ENCODE results near the gene ZBTB7B. TPM values are rescaled to one million over a fixed set of nuclear protein-coding genes. Genes with fewer than 3 reads are reported as not detected.

ZBTB7B gene
- polyA plus RNA-seq, 3 donors = 6.3 to 149 (median 9.6) TPM

GRCh38 chr1:154987326-154987725 lies 15.3 kb upstream of the ZBTB7B start:
- H3K27ac ChIP-seq (ENCODE audit: low read depth in 1 of 2, low read length in 2 of 2) = no peak overlapping the region
- intact Hi-C loops (cut with micrococcal nuclease) = no loop called here
- H3K36me3 ChIP-seq (replicated peaks in 1 of 2; ENCODE audit: control insufficient read depth in 1 of 2, insufficient read depth in 2 of 2, low read length in 2 of 2) = peaks cover 30 to 38% of the 10 kb centered on the region in 2 donors
- peaks cover 56% of the 10 kb centered on the region for H3K79me2 ChIP-seq (ENCODE audit: insufficient read depth, low read length)
- Mint-ChIP-seq H3K27me3 (ENCODE audit: low read depth in 3 of 3) (no peaks in the 10 kb centered on the region), H3K27ac (peak overlapping the region in 3 of 7 donors; percentile 37 to 74 (median 50)), H3K4me1 (peaks cover 17% of the 10 kb centered on the region), H3K36me3 (peaks cover 28 to 46% of the 10 kb centered on the region in 2 donors), H3K9me3 (peaks cover 0 to 2% (median 0%) of the 10 kb centered on the region in 7 donors), H3K4me3 (no peak overlapping the region)
- WGBS (ENCODE audit: insufficient coverage) = 33% methylated on average over 4 of the region's 6 CpGs
- no peak overlapping the region for H3K4me2 ChIP-seq (replicated peaks; ENCODE audit: extremely low read depth, low read length, poor library complexity, severe bottlenecking)
- no peaks in the 10 kb centered on the region for H3K9me3 ChIP-seq (replicated peaks in 1 of 2; ENCODE audit: control insufficient read depth in 1 of 2, insufficient read depth in 1 of 2, low read length in 2 of 2)
- no peaks in the 10 kb centered on the region for H3K27me3 ChIP-seq (ENCODE audit: control insufficient read depth in 2 of 2, insufficient read depth in 2 of 2, low read length in 2 of 2)
- peaks cover 37% of the 10 kb centered on the region for H4K20me1 ChIP-seq (ENCODE audit: insufficient read depth, low read length)
- H2AFZ ChIP-seq (ENCODE audit: insufficient read depth, low read depth, low read length, poor library complexity, severe bottlenecking) = no peak overlapping the region
- no peak for TF ChIP-seq CTCF (IDR thresholded peaks at IDR 0.05)
- H3K4me3 ChIP-seq (replicated peaks in 1 of 3; ENCODE audit: low read depth in 2 of 3, low read length in 3 of 3) = no peak overlapping the region
- no peak for DNase-seq
- H3K4me1 ChIP-seq (ENCODE audit: control insufficient read depth in 1 of 2, insufficient read depth in 2 of 2, low read length in 2 of 2) = peaks cover 18 to 26% of the 10 kb centered on the region in 2 donors
- H3K9ac ChIP-seq (ENCODE audit: insufficient read depth, low read length, poor library complexity, severe bottlenecking) = no peak overlapping the region

- Histone ChIP-seq H3K36me3 (replicated peaks in 1 of 2; ENCODE audit: control insufficient read depth in 1 of 2, insufficient read depth in 2 of 2, low read length in 2 of 2) (peaks cover 30 to 38% of the 10 kb centered on the region in 2 donors), H3K79me2 (ENCODE audit: insufficient read depth, low read length) (peaks cover 54% of the 10 kb centered on the region), H3K27me3 (ENCODE audit: control insufficient read depth in 2 of 2, insufficient read depth in 2 of 2, low read length in 2 of 2) (no peaks in the 10 kb centered on the region), H3K4me1 (ENCODE audit: control insufficient read depth in 1 of 2, insufficient read depth in 2 of 2, low read length in 2 of 2) (peaks cover 13 to 20% of the 10 kb centered on the region in 2 donors), H3K27ac (ENCODE audit: low read depth in 1 of 2, low read length in 2 of 2) (no peak overlapping the region), H3K9ac (ENCODE audit: insufficient read depth, low read length, poor library complexity, severe bottlenecking) (no peak overlapping the region), H3K4me2 (replicated peaks; ENCODE audit: extremely low read depth, low read length, poor library complexity, severe bottlenecking) (no peak overlapping the region), H2AFZ (ENCODE audit: insufficient read depth, low read depth, low read length, poor library complexity, severe bottlenecking) (no peak overlapping the region), H4K20me1 (ENCODE audit: insufficient read depth, low read length) (peaks cover 37% of the 10 kb centered on the region), H3K9me3 (replicated peaks in 1 of 2; ENCODE audit: control insufficient read depth in 1 of 2, insufficient read depth in 1 of 2, low read length in 2 of 2) (no peaks in the 10 kb centered on the region), H3K4me3 (replicated peaks in 1 of 3; ENCODE audit: low read depth in 2 of 3, low read length in 3 of 3) (no peak overlapping the region)
- intact Hi-C loops (cut with micrococcal nuclease) = no loop called here
- H3K4me1 Mint-ChIP-seq = peaks cover 22% of the 10 kb centered on the region
- no peak for TF ChIP-seq CTCF (IDR thresholded peaks at IDR 0.05)
- H3K9me3 Mint-ChIP-seq = peaks cover 0 to 2% (median 0%) of the 10 kb centered on the region in 7 donors
- no peaks in the 10 kb centered on the region for H3K27me3 Mint-ChIP-seq (ENCODE audit: low read depth in 3 of 3)
- DNase-seq = no peak
- peak overlapping the region in 3 of 7 donors; percentile 50 to 67 (median 66) for H3K27ac Mint-ChIP-seq
- 97% methylated on average over 11 of the region's 17 CpGs for WGBS (ENCODE audit: insufficient coverage)
- H3K4me3 Mint-ChIP-seq = no peak overlapping the region
- peaks cover 31 to 49% of the 10 kb centered on the region in 2 donors for H3K36me3 Mint-ChIP-seq
These were observed 14.3 kb upstream of the ZBTB7B start for GRCh38 chr1:154988058-154988954.
